Effector CD8-positive, alpha-beta T cell (primary cell): ENCODE measurements around the gene AFF3.

Source experiments
- DNase-seq: peaks from one replicate; lab custom pipeline; 2025; lab: John Stamatoyannopoulos, UW

AFF3 gene

DNA sequence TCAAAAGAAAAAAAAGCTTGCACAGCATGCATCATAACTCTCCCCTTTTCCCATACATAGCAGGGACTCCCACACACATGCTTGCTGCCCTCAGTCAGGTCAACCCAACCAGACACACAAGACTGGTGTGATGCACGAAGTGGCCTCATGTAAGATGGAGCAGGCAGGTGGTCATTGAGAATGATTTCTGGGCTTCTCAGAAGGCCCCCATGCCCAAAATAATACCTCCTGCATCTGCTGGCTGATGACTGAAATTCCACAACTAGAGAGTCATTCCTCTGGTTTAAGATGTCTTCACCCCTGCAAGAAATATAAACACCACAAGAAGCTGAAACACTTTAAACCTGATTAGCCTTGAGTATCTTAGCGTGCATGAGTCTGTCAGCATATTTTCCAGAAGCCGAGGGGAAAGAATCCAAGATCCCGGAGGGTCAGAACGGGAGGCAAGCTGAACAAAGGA, 131.1 kb downstream of the AFF3 start:
- DNase-seq: no peak

GRCh38 chr2:100010606-100011005, 131.8 kb downstream of the AFF3 start:
- DNase-seq: no peak

GRCh38 chr2:100009743-100010142, 132.6 kb downstream of the AFF3 start:
- no peak for DNase-seq

DNA sequence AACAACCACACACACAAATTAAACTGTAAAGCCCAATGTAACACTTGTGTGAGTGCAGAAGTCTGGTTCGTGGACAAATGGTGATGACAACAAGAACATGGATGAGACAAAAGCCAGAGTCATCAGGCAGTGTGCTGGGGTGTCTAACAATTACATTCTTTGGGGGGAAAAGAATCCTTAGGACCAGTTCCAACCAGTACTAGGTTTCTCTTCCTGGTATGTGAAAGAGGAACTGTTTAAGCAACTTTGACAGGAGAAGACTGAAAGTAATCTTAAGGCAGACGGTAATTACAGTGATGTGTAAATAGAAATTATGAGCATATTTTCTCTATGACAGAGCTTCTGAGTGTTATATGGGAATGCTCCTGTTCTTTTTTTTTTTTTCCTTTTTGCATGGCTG, 133.4 kb downstream of the AFF3 start:
- no peak for DNase-seq

DNA sequence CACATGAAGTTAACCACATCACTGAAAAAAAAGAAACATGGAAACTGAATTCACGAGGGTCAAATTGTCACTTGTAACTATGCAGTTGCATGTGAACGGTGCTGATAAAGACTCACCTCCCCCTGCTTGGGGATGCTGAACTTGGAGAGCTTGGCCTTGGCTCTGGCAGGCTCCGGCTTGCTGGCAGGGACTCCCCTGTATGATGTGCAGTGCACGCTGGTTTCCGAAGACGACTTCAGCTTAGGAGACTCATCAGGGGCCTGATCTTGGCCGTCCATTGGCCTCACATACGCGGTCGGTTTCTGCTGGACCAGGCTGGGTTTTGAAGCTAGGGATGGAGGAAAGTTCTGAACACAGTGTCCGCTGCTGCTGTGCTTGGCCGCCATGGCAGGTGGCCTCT, 135.9 kb downstream of the AFF3 start:
- DNase-seq: no peak

- no peak for DNase-seq
Observed at GRCh38 chr2:100004959-100005387, 137.4 kb downstream of the AFF3 start.

GRCh38 chr2:100004348-100004884, 138.0 kb downstream of the AFF3 start:
- no peak for DNase-seq

- no peak for DNase-seq
Observed at GRCh38 chr2:100002059-100002458, 140.3 kb downstream of the AFF3 start.

DNA sequence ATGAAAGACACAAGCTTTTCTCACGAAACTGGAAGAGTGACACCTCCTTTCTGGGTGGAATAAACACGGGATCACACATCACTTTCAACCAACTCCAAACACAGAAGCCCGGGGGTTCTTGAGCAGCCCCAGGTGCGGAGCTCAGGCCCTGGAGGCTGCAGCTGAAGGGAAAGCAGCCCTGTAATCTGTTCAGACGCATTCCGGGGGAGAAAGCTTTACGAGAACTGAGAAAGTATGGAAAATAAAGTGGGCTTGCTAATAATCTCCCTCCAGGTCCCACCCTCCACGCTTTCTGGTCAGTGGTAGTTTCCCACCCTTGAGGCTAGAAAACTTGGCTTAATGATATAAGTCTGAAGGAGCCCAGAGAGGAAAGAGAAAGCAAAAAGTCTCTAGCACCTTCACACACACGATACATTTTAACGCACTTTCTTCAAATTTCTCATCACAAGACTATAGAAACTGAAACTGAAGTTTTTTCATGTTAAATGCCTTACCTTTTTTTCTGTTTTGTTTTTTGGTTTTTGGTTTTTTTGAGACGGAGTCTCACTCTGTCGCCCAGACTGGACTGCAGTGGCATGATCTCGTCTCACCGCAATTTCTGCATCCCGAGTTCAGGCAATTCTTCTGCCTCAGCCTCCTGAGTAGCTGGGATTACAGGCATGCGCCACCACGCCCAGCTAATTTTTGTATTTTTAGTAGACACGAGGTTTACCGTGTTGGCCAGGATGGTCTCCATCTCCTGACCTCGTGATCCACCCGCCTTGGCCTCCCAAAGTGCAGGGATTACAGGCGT, 141.3 kb downstream of the AFF3 start:
- DNase-seq: no peak

GRCh38 chr2:99998651-99999320, 143.6 kb downstream of the AFF3 start:
- no peak for DNase-seq

DNA sequence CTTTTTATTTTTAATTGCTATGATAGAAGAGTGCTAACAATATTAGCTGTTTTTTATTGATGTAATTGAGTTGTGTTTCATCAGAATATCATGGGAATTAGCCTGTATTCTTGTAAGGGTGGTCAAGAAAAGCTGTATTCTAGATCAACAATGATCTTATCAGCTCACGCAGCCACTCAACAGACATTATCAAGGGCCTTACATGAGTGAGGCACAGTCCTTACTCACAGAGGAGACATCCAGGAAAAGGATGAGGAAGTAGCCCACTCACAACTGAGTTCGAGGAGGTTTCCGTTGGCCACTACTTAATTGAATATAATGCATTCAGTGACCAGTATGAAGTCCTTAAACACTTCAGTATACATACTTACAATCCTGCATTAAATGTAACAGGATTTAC, 152.5 kb downstream of the AFF3 start:
- DNase-seq: no peak

- no peak for DNase-seq
Observed at GRCh38 chr2:99988599-99988998, 153.8 kb downstream of the AFF3 start.

GRCh38 chr2:99987160-99987559, 155.2 kb downstream of the AFF3 start:
- no peak for DNase-seq

DNA sequence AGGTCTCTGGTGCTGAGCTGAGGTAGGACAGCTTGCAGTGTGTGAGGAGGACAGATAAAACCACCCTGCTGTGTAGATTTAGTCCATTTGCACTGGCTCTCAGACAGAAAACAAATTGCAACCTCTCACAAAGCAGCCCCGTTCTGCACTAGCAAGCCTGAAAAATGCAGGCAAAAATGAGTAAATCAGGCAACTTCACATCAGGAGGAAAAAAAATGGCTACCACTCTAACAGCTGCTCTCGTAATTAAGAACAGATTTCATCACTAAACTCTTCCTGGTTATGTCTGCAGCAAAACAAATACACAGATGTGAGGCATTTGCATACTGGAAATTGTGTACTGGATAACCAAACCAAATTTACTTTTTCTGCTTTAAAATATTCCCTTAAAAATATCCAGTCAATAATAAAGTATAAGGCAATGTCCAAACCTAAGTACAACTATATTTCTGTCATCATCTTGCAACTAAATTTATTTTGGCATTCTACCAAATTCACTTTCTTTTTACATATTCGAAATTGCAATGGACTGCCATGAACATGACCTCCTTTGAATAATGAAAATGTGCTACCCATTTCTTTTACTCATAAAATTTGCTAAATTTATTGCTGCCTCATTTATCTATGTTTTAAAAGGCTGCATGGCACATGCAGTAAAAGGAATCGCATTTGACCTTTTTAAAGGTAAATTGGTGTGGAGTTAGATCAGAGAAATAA, 157.4 kb downstream of the AFF3 start:
- DNase-seq: no peak

GRCh38 chr2:99982744-99983143, 159.6 kb downstream of the AFF3 start:
- no peak for DNase-seq

DNA sequence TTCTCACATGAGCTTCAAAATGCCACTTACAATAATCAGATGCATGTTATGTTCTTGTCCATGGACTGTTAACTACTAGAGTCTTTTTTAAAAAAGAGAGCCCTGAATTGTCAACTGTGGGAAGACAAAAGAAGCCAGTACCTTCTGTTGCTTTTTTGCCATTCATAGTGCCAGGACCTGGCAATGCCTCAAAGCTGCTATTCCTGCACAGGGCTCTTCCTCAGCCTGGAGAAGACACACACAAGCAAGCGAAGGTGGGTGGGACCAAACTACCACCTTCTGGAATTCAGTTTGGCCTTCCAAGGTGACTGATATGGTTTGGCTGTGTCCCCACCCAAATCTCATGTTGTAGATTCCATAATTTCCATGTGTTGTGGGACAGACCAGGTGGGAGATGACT, 160.6 kb downstream of the AFF3 start:
- no peak for DNase-seq

- DNase-seq: no peak
Observed at GRCh38 chr2:99980176-99980575, 162.2 kb downstream of the AFF3 start.

GRCh38 chr2:99977966-99978365, 164.4 kb downstream of the AFF3 start:
- DNase-seq: no peak

GRCh38 chr2:99975386-99975785, 167.0 kb downstream of the AFF3 start:
- DNase-seq: no peak

GRCh38 chr2:99974682-99975375, 167.6 kb downstream of the AFF3 start:
- no peak for DNase-seq

GRCh38 chr2:99974275-99974674, 168.1 kb downstream of the AFF3 start:
- no peak for DNase-seq
